CD4-positive, alpha-beta T cell treated with Interleukin-4 for 1 hour (primary cell): Measurements from ENCODE around the gene FRYL.
"Not testable (repeated sequence)": the region's sequence is repeated elsewhere in the genome, so short reads cannot be mapped to it uniquely, and the experiment has no call there.

ENCODE experiments used
- DNase-seq, 2 donors: peaks; one replicate each; pipeline ENCODE4 v3.0.0-alpha.2; 2020 to 2022

Gene FRYL

GRCh38 chr4:48653217-48654014 lies 126.7 kb downstream of the FRYL start:
- peak in 1 of 2 donors; percentile 50 for DNase-seq

DNA sequence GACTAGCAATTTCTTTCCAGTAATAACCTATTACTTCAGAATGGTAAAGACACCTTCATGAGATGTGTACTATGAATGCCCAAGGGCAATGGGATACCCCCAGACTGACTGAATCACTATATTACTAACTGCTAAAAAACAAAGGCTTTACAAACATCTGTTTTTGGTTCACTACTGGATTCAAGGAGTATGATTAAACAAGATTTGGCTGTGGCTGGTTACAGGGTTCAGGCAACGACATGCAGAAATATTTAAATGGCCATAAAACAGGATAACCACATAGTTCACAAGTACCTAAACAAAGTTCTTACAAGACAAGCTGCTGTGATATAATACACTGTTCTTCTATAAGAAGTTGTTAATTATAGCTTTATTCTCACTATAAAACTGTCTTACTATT lies 128.2 kb downstream of the FRYL start:
- no peak for DNase-seq

GRCh38 chr4:48649505-48649904 lies 130.6 kb downstream of the FRYL start:
- DNase-seq = no peak

DNA sequence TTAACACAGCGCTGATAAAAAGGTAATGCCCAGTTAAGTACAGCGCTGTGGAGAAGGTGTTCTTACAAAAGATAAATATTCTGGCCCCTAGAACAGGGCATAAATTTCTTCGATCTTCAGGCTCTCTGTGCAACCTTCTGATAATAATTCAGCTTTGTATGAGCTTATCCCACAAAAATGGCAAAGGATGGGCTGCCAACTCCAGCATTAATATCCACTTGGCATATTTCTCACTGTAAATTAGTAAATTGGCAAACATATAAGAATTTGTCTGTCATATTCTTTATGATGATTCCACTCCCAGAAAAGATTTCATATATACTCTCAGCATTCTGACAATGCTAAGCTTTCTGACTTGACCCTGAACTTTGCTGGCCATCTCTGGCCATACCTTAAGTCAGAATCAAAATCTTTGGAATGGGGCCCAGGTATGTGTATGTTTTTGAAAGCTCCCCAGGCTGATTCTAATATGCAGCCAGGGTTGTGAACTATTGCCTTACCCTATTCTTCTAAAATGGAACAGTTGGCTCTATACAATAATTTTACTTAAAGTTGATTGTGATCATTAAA lies 134.8 kb downstream of the FRYL start:
- no peak for DNase-seq

DNA sequence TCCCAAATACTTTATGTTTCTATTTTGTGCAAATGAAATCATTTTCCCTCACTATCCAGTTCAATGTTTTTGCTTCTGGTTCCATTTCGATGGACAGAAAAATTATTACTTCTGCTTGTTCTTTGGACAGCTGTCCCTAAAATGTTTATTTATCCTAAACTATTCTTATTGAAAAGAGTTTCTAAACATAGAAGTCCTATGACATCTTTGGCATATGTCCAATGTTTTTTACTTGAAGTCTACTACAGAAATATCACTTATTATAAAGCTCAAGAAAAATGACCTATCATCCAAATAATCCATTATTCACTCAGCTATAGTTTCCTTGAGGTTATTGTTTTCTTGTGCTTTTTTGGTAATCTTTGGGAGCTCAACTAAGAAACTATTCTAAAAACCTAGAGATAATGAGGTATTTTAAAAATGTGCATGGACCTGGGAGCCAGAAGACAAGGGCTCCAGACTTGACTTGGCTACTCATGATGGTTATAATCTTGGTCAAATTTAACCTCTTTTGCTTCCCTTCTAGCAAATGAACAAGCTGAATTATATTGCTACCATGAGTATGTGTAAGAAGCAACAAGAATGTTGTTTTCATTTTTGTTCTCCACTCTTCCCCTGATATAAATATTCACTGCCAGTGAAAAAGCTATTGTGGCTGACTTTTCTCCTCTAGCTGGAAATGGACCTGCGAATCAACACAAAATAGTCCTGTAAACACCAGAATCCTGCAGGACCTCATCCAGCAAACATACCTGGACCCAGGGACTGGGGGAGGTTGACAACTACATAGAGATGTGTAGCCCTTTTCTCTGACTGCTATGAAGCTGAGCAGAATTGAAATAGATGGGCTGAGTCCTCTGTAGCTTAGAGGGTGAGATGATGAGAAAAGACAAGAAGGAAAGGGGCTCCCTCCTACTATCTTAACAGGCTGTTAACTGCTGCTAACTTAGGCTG lies 137.4 kb downstream of the FRYL start:
- DNase-seq = no peak

GRCh38 chr4:48641401-48641800 lies 138.7 kb downstream of the FRYL start:
- no peak for DNase-seq

GRCh38 chr4:48640699-48641098 lies 139.4 kb downstream of the FRYL start:
- no peak for DNase-seq

GRCh38 chr4:48640225-48640624 lies 139.9 kb downstream of the FRYL start:
- DNase-seq = no peak

DNA sequence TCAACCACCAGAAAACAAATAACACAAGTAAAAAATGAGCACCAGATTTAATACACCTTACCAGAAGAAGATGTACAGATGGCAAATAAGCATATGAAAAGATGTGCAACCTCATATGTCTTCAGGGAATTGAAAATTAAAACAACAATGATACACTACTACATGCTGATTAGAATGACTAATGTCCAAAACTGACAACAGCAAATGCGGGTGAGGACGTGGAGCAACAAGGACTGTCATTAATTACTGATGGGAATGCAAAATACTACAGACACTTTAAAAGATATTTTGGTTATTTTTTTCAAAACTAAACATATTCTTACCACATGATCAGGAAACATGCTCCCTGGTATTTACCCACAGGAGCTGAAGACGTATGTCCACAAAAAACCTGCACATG lies 140.3 kb downstream of the FRYL start:
- DNase-seq = no peak

GRCh38 chr4:48638586-48638985 lies 141.5 kb downstream of the FRYL start:
- not testable (repeated sequence) for DNase-seq

DNA sequence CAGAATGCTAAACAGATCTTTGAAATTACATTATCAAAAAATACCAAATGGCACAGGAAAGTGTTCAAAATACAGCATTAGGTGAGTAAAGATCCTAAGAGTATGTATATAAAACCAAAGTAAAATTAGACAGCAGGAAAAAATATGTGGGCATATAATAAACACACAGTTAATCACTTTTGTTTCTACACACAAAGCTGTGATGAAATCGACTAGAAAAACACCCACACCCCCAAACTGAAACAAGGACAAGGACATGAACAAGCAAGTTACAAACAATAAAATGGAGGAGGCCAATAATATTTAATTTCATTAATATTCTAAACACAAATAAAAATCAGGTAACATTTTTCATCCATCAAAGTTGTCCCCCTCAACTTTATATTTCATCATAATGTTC lies 143.2 kb downstream of the FRYL start:
- DNase-seq = no peak

GRCh38 chr4:48635980-48636379 lies 144.1 kb downstream of the FRYL start:
- no peak for DNase-seq

DNA sequence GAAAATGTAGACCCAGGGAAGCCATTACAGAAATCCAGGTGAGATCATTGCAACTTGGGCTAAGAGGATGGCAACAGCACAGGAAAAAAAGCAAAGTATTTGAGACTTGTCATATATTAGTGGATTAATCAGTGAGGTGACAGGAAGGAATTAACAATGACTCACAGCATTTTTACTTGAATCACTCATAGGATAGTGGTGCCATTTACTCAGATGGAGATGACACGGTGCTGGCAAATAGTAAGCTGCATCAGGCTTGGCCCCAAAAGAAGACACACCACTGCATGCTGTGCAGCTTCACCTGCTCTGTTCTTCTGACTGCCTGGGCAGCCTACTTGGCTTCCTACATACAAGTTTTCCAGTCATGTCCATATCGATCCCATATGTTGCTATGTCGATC lies 144.8 kb downstream of the FRYL start:
- no peak for DNase-seq

DNA sequence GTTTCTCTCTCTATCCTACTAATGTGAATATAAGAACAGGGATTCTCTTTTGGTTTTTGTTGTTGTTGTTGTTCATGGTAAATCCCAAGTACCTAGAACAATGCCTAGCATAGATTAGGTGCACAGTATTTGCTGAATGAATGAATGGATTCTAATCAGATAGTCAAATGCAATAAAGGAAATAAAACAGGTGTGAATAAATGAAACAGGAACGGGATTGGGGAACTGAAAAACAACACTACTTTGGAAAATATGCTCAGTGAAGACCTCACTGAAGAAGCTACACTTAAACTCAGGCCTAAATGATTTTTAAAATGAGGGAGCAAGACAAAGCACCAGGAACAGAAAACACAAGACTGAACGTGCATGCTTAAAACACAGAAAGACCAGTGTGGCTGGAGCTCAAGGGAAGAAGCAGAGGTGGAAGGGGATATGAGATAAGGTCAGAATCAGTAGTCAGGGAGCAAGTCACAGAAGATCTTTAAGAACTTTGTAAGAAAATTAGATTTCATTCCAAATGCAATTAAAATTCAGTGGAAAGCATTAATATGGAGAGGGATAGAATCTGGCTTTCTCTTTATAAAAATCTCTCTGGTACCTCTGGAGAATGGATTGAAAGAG lies 145.3 kb downstream of the FRYL start:
- no peak for DNase-seq

DNA sequence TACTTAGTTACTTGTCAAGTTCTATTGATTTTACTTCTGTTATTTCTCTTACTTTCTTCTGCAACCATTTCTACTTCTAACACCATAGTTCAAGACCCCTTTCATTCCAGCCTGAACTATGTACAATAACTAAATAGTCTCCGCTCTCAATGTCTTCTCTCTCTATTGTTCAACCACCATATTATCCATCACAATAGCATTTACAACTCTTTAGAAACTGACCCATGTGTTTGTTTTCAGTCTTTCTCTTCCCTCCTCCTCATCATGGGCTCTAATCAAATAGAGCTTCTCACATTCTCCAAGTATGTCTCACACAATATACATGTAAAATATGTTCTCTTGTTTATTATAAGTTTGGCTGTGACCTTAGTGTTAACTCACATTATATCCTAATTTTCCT lies 146.4 kb downstream of the FRYL start:
- DNase-seq = no peak

DNA sequence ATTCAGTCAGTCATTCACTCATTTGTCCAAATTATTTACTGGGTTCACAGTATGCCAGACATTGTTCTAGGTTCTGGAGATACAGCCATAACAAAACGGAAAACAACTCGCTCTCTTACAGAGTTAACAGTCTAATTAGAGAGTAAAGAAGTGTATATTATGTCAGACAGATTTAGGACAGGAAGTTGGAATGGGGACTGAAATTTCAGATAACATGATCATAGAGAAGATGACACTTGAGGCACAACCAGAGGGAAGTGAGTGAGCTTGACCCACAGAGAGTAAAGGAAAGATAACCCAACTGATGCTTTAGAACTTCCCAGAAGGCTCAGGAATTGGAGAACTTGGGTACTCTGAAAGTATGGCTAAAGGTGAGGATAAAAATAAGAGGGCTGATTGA lies 150.6 kb downstream of the FRYL start:
- no peak for DNase-seq

GRCh38 chr4:48623182-48623780 lies 156.8 kb downstream of the FRYL start:
- DNase-seq = no peak

DNA sequence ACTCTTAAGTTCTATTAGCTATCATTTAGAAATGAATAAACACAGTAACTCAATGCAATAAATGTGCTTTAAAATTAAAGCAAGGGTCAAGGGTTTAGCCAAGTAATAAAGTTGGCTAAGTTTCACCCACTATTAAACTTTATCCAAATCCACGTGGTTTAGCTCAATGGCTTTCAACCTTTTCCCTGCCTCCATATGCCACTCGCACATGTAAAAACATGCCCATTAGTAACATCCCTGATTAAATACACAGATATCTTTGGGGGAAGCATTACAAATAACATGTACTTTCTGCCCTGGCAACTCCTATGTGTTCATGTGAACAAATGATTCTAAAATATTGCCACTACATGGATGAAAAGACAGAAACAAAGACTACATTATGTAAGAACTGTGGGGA lies 159.2 kb downstream of the FRYL start:
- no peak for DNase-seq

DNA sequence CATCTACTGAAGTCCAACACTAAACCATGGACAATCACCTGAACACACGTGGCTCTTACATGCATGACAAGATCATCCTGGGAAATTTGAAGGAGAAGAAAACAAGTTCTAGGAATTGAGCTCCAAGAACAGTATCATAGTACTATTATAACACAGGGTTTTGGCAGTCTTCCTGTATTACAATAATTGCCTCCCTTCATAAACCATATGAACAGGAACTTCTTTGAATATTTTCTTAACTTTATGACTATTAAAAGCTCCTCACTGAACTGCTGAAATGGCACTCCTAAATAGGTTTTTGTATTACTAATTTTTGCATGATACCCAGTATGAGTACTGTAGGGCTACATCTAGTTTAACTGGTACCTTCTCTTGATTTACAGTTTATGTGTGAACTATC lies 160.0 kb downstream of the FRYL start:
- no peak for DNase-seq

- no peak for DNase-seq
Observed at GRCh38 chr4:48604527-48604926, 175.6 kb downstream of the FRYL start.

DNA sequence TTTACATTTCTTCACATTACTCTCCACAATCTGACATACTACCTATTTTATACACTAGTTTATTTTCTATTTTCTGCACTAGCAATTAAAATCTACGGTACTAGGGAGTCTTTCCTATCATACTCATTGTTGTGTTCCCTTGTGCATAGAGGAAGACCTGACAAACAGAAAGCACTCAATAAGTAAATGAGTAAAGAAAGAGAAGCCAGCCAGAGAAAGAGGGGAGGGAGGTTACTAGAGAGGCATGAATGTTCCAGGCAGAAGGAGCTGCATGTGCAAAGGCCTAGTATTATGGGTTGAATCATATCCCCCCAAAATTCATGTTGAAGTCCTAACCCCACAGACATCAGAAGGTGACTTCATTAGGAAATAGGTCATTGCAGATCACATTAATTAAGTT lies 176.0 kb downstream of the FRYL start:
- DNase-seq = no peak

GRCh38 chr4:48603366-48604003 lies 176.6 kb downstream of the FRYL start:
- no peak for DNase-seq
